PC-9 (cell line): Measurements from ENCODE around the gene MESP1. TPM values are rescaled to one million over a fixed set of nuclear protein-coding genes. Genes with fewer than 3 reads are reported as not detected.

ENCODE experiments used
- BruUV-seq: library from RNA; stranded (reverse); fragments of 400-500 nt; replicated peaks from 2 replicates; lab custom pipeline; 2021; lab: Mats Ljungman, UMichigan
- CTCF ChIA-PET: fragments of 300-600 bp; sonication (Branson Sonifier 250); formaldehyde crosslinking; loops from one replicate; lab custom pipeline; 2022; ENCODE audit warnings: antibody characterized with exemption; lab: Charles Lee
- POLR2A ChIA-PET: fragments of 300-600 bp; sonication (Branson Sonifier 250); formaldehyde crosslinking; loops from one replicate; lab custom pipeline; 2022; ENCODE audit warnings: antibody characterized with exemption; ENCODE audit not compliant: unreplicated experiment; lab: Charles Lee
- DNase-seq, 2 experiments: peaks; one replicate each; pipeline versions ENCODE4 v3.0.0 to v3.0.0-alpha.2; 2015 to 2022; ENCODE audit warnings: mixed read lengths in 1 of 2
- H2AFZ ChIP-seq: fragments of 200-600 bp; sonication (generic); 2 replicates; pipeline ENCODE4 v1.8.1; 2017; ENCODE audit warnings: antibody characterized with exemption
- H3F3A ChIP-seq: fragments of 200-600 bp; sonication (generic); 2 replicates; pipeline ENCODE4 v1.8.1; 2017; ENCODE audit warnings: antibody characterized with exemption, mild to moderate bottlenecking, low read depth; ENCODE audit not compliant: insufficient read depth
- H3K27ac ChIP-seq: fragments of 200-600 bp; sonication (generic); 2 replicates; pipeline ENCODE4 v1.6.1; 2016; ENCODE audit warnings: mixed run types
- H3K27me3 ChIP-seq: fragments of 200-600 bp; sonication (generic); 2 replicates; pipeline ENCODE4 v1.6.1; 2016; ENCODE audit warnings: low read depth, mixed run types; ENCODE audit not compliant: insufficient read depth
- H3K36me3 ChIP-seq: fragments of 200-600 bp; sonication (generic); 2 replicates; pipeline ENCODE4 v1.6.1; 2016; ENCODE audit warnings: low read depth, mixed run types
- H3K4me1 ChIP-seq: fragments of 200-600 bp; sonication (generic); replicated peaks from 2 replicates; pipeline ENCODE4 v1.6.1; 2016; ENCODE audit warnings: mixed run types; ENCODE audit not compliant: insufficient read depth
- H3K4me2 ChIP-seq: fragments of 200-600 bp; sonication (generic); 2 replicates; pipeline ENCODE4 v1.6.1; 2017; ENCODE audit warnings: mixed run types
- H3K4me3 ChIP-seq: fragments of 200-600 bp; sonication (generic); 2 replicates; pipeline ENCODE4 v1.6.1; 2016; ENCODE audit warnings: mixed run types
- H3K79me2 ChIP-seq: fragments of 200-600 bp; sonication (generic); 2 replicates; pipeline ENCODE4 v1.6.1; 2017; ENCODE audit warnings: low read depth, mixed run types
- H3K9me2 ChIP-seq: fragments of 200-600 bp; sonication (generic); 2 replicates; pipeline ENCODE4 v1.8.1; 2017; ENCODE audit warnings: mild to moderate bottlenecking; ENCODE audit not compliant: insufficient read depth
- H3K9me3 ChIP-seq: fragments of 200-600 bp; sonication (generic); 2 replicates; pipeline ENCODE4 v1.8.1; 2016; ENCODE audit warnings: low read depth; ENCODE audit not compliant: insufficient read depth
- H4K20me1 ChIP-seq: fragments of 200-600 bp; sonication (generic); 2 replicates; pipeline ENCODE4 v1.8.1; 2017; ENCODE audit not compliant: insufficient read depth
- EZH2 ChIP-seq: fragments of 200-600 bp; sonication (generic); IDR thresholded peaks from 2 replicates; pipeline ENCODE4 v1.8.0; 2017; ENCODE audit warnings: antibody characterized with exemption, low read depth
- intact Hi-C: fragments of 100-400 bp; cut with micrococcal nuclease; formaldehyde crosslinking; loops from one replicate; pipeline ENCODE4 v1.10.0; 2022; ENCODE audit not compliant: unreplicated experiment
- total RNA-seq: library from RNA; stranded (reverse); gene quantifications from 2 replicates; pipeline ENCODE4 v1.2.3, GENCODE V29; 2021
- TF ChIP-seq, protein P1 (sequence below): fragments of 200-600 bp; sonication (generic); conservative IDR thresholded peaks from 2 replicates; pipeline ENCODE4 v1.6.1; 2017; ENCODE audit warnings: mixed run types, antibody characterized with exemption, mild to moderate bottlenecking, moderate library complexity

Gene MESP1
- total RNA-seq, 1 experiment from 2014 or later, result 8.5 TPM

GRCh38 chr15:89745131-89745530 is 5.9 kb downstream of the MESP1 start:
- Histone ChIP-seq H2AFZ (no peak overlapping the region), H3K4me1 (peaks cover 14% of the 10 kb centered on the region), H3K9me2 (no peaks in the 10 kb centered on the region), H3K27me3 (no peaks in the 10 kb centered on the region), H3K79me2 (peaks cover 20% of the 10 kb centered on the region), H3K9me3 (no peaks in the 10 kb centered on the region), H3F3A (0 out of 2 replicates have a peak, but pooled peaks cover 9% of the 10 kb centered on the region), H3K27ac (no peak overlapping the region), H4K20me1 (no peaks in the 10 kb centered on the region), H3K4me3 (no peak overlapping the region), H3K36me3 (no peaks in the 10 kb centered on the region), H3K4me2 (no peak overlapping the region)
- DNase-seq, result no peak
- TF ChIP-seq, protein P1, sequence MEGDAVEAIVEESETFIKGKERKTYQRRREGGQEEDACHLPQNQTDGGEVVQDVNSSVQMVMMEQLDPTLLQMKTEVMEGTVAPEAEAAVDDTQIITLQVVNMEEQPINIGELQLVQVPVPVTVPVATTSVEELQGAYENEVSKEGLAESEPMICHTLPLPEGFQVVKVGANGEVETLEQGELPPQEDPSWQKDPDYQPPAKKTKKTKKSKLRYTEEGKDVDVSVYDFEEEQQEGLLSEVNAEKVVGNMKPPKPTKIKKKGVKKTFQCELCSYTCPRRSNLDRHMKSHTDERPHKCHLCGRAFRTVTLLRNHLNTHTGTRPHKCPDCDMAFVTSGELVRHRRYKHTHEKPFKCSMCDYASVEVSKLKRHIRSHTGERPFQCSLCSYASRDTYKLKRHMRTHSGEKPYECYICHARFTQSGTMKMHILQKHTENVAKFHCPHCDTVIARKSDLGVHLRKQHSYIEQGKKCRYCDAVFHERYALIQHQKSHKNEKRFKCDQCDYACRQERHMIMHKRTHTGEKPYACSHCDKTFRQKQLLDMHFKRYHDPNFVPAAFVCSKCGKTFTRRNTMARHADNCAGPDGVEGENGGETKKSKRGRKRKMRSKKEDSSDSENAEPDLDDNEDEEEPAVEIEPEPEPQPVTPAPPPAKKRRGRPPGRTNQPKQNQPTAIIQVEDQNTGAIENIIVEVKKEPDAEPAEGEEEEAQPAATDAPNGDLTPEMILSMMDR, result no peak
- TF ChIP-seq EZH2, result no peak
- ChIA-PET POLR2A (interaction anchor here (0.7 kb wide), 2 partner anchors 10 to 149 kb away, joined by 3 read pairs; partner anchors contain the start of gene AP3S2), CTCF (interaction anchor here (1.0 kb wide), 1 partner anchor 130 kb away, joined by 3 read pairs; no protein-coding TSS in a partner anchor)
- intact Hi-C loops, result no loop called here
- no TSS peak for BruUV-seq

DNA sequence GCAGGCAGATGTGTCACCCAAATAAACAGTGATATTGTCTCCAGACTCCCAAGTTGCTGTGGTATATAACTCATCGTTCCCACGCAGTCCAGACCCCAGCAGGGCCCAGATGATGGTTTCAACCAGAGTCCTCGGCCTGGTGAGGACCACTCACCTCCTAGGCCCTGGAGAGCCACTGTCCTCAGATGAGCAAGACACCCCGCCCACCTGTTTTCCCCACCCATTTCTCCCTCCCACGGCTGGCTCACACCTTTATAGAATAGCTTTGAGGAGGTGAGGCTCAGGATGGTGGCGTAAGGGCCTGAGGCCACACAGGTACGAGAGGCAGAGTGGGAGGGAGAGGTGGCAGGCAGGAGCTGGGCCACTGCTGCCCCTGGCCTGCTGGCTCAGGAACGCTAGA is 7.5 kb downstream of the MESP1 start:
- H3F3A ChIP-seq, result 0 out of 2 replicates have a peak, but pooled peaks cover 9% of the 10 kb centered on the region
- no peak for DNase-seq
- H3K4me3 ChIP-seq, result no peak overlapping the region
- ChIA-PET POLR2A (interaction anchor here (0.5 kb wide), 1 partner anchor 68 kb away, joined by 7 read pairs; no protein-coding TSS in a partner anchor), CTCF (interaction anchor here (0.6 to 0.9 kb wide), 2 partner anchors 64 to 145 kb away, joined by 4 read pairs; no protein-coding TSS in a partner anchor)
- no peak overlapping the region for H3K27ac ChIP-seq
- H3K9me2 ChIP-seq, result no peaks in the 10 kb centered on the region
- no peaks in the 10 kb centered on the region for H3K9me3 ChIP-seq
- no peak for TF ChIP-seq EZH2
- H3K4me2 ChIP-seq, result no peak overlapping the region
- H3K36me3 ChIP-seq, result no peaks in the 10 kb centered on the region
- H3K79me2 ChIP-seq, result peaks cover 5% of the 10 kb centered on the region; the same call in 1 of the 2 replicates
- H3K27me3 ChIP-seq, result no peaks in the 10 kb centered on the region
- no peaks in the 10 kb centered on the region; the same call in 1 of the 2 replicates for H3K4me1 ChIP-seq
- no peak overlapping the region for H2AFZ ChIP-seq
- no TSS peak for BruUV-seq
- H4K20me1 ChIP-seq, result no peaks in the 10 kb centered on the region
- intact Hi-C loops, result loop anchor here (5.0 kb wide), 2 partner anchors 86 to 344 kb away; partner anchors contain the start of gene KIF7

DNA sequence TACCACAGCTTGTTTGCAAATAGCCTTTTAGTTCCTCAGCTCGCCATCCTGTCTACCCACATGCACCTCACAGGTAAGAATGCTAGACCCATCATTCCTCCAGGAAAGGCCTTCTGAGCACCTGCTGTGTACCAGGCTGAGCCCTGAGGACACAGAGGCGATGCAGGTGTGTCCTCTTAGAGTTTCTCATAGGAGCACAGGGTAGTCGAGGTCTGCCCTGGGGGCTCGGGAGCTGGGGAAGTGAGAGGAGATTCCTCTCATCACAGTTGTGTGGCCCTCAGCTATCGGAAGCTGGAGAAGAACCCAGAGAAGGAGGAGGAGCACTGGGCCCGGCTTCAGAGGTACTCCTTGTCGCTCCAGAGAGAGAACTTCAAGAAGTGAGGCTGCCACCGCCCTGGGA is 8.0 kb downstream of the MESP1 start:
- Histone ChIP-seq H3K4me3 (no peak overlapping the region), H3K79me2 (no peaks in the 10 kb centered on the region), H3K27me3 (no peaks in the 10 kb centered on the region), H3F3A (0 out of 2 replicates have a peak, but pooled peaks cover 6% of the 10 kb centered on the region), H3K9me3 (no peaks in the 10 kb centered on the region), H2AFZ (no peak overlapping the region), H3K36me3 (no peaks in the 10 kb centered on the region), H4K20me1 (no peaks in the 10 kb centered on the region), H3K27ac (no peak overlapping the region), H3K9me2 (no peaks in the 10 kb centered on the region), H3K4me1 (no peaks in the 10 kb centered on the region), H3K4me2 (no peak overlapping the region)
- ChIA-PET CTCF (interaction anchor here (0.9 kb wide), 1 partner anchor 146 kb away, joined by 4 read pairs; no protein-coding TSS in a partner anchor), POLR2A (no interaction called here)
- no peak for DNase-seq
- TF ChIP-seq, protein P1, result no peak
- no peak for TF ChIP-seq EZH2
- BruUV-seq, result no TSS peak
- intact Hi-C loops, result loop anchor here (5.0 kb wide), 2 partner anchors 86 to 344 kb away; partner anchors contain the start of gene KIF7
